Calu3 (cell line): ENCODE data around the gene ATP8B3. TPM values are rescaled to one million over a fixed set of nuclear protein-coding genes. Genes with fewer than 3 reads are reported as not detected.

ENCODE experiments used
- BruUV-seq: library from RNA; stranded (reverse); fragments of 400-500 nt; replicated peaks from 2 replicates; lab custom pipeline; 2021; lab: Mats Ljungman, UMichigan
- CTCF ChIA-PET: fragments of 300-600 bp; sonication (Branson Sonifier 250); formaldehyde crosslinking; loops from one replicate; lab custom pipeline; 2022; ENCODE audit warnings: antibody characterized with exemption; lab: Charles Lee
- DNase-seq: peaks from one replicate; pipeline ENCODE4 v3.0.0; 2022
- H3K27ac Mint-ChIP-seq: one replicate; pipeline ENCODE4 v1.8.0; 2022; ENCODE audit warnings: mixed read lengths; ENCODE audit not compliant: unreplicated experiment
- H3K27me3 Mint-ChIP-seq: one replicate; pipeline ENCODE4 v1.8.0; 2022; ENCODE audit warnings: mixed read lengths; ENCODE audit not compliant: unreplicated experiment
- H3K36me3 Mint-ChIP-seq: one replicate; pipeline ENCODE4 v1.8.0; 2022; ENCODE audit warnings: mild to moderate bottlenecking, moderate library complexity, mixed read lengths; ENCODE audit not compliant: insufficient read depth, unreplicated experiment
- H3K4me1 Mint-ChIP-seq: one replicate; pipeline ENCODE4 v1.8.0; 2022; ENCODE audit warnings: mild to moderate bottlenecking, low read depth, mixed read lengths; ENCODE audit not compliant: unreplicated experiment
- H3K4me3 Mint-ChIP-seq: one replicate; pipeline ENCODE4 v1.8.0; 2022; ENCODE audit warnings: mild to moderate bottlenecking, low read depth, moderate library complexity, mixed read lengths; ENCODE audit not compliant: unreplicated experiment
- H3K9me3 Mint-ChIP-seq: one replicate; pipeline ENCODE4 v1.8.0; 2022; ENCODE audit warnings: low read depth, mixed read lengths; ENCODE audit not compliant: unreplicated experiment
- CTCF ChIP-seq: fragments of 200-600 bp; IDR thresholded peaks from one replicate; pipeline ENCODE4 v1.8.0; 2022; ENCODE audit warnings: antibody characterized with exemption; ENCODE audit not compliant: unreplicated experiment
- intact Hi-C: fragments of 100-400 bp; cut with micrococcal nuclease; formaldehyde crosslinking; loops from one replicate; pipeline ENCODE4 v1.10.0; 2022; ENCODE audit not compliant: unreplicated experiment
- total RNA-seq: library from RNA; stranded (reverse); gene quantifications from 2 replicates; pipeline ENCODE4 v1.2.3, GENCODE V29; 2022

The ATP8B3 gene
- total RNA-seq, 1 experiment from 2014 or later = 6.7 TPM

GRCh38 chr19:1814833-1815604 is 2.9 kb upstream of the ATP8B3 start:
- intact Hi-C loops = no loop called here
- Mint-ChIP-seq H3K36me3 (peaks cover 38% of the 10 kb centered on the region), H3K4me3 (no peak overlapping the region), H3K9me3 (no peaks in the 10 kb centered on the region), H3K27ac (no peak overlapping the region), H3K4me1 (peaks cover 23% of the 10 kb centered on the region), H3K27me3 (no peaks in the 10 kb centered on the region)
- no peak for TF ChIP-seq CTCF
- no TSS peak for BruUV-seq
- CTCF ChIA-PET = no interaction called here
- no peak for DNase-seq

GRCh38 chr19:1814391-1814790 is 2.3 kb upstream of the ATP8B3 start:
- BruUV-seq = no TSS peak
- Mint-ChIP-seq H3K4me3 (no peak overlapping the region), H3K4me1 (peaks cover 23% of the 10 kb centered on the region), H3K36me3 (peaks cover 36% of the 10 kb centered on the region), H3K9me3 (no peaks in the 10 kb centered on the region), H3K27me3 (no peaks in the 10 kb centered on the region), H3K27ac (no peak overlapping the region)
- no peak for DNase-seq
- intact Hi-C loops = no loop called here
- CTCF ChIA-PET = no interaction called here
- no peak for TF ChIP-seq CTCF

- H3K9me3 Mint-ChIP-seq = no peaks in the 10 kb centered on the region
- H3K4me3 Mint-ChIP-seq = peak overlapping the region; percentile 89
- intact Hi-C loops = no loop called here
- H3K4me1 Mint-ChIP-seq = peaks cover 23% of the 10 kb centered on the region
- H3K27me3 Mint-ChIP-seq = no peaks in the 10 kb centered on the region
- CTCF ChIA-PET = no interaction called here
- no peak for TF ChIP-seq CTCF
- no TSS peak for BruUV-seq
- no peak for DNase-seq
- peak overlapping the region; percentile 87 for H3K27ac Mint-ChIP-seq
- H3K36me3 Mint-ChIP-seq = peaks cover 36% of the 10 kb centered on the region
These were observed 1.4 kb upstream of the ATP8B3 start for GRCh38 chr19:1813192-1814182.

- peak overlapping the region; percentile 89 for H3K4me3 Mint-ChIP-seq
- H3K36me3 Mint-ChIP-seq = peaks cover 31% of the 10 kb centered on the region
- peak overlapping the region; percentile 87 for H3K27ac Mint-ChIP-seq
- no TSS peak for BruUV-seq
- DNase-seq = peak; percentile 93
- CTCF ChIA-PET = no interaction called here
- no peaks in the 10 kb centered on the region for H3K27me3 Mint-ChIP-seq
- TF ChIP-seq CTCF = no peak
- no peaks in the 10 kb centered on the region for H3K9me3 Mint-ChIP-seq
- intact Hi-C loops = no loop called here
- peaks cover 23% of the 10 kb centered on the region for H3K4me1 Mint-ChIP-seq
These were observed 533 bp upstream of the ATP8B3 start for GRCh38 chr19:1812426-1813191.
